ENCODE measurements around the gene TBATA.

GRCh38 chr10:70744617-70745143, 40.5 kb downstream of the TBATA start:
- TF ChIP-seq CTCF (IDR thresholded peaks at IDR 0.05; ENCODE audit: low read depth, low read length, missing input control) (no peak), REST (IDR thresholded peaks at IDR 0.05) (no peak), RAD21 (IDR thresholded peaks at IDR 0.05) (no peak), MAX (IDR thresholded peaks at IDR 0.05) (no peak), SP1 (IDR thresholded peaks at IDR 0.05) (no peak), YY1 (IDR thresholded peaks at IDR 0.05) (no peak), JUND (IDR thresholded peaks at IDR 0.05) (no peak)
- TF ChIP-seq, protein P1, sequence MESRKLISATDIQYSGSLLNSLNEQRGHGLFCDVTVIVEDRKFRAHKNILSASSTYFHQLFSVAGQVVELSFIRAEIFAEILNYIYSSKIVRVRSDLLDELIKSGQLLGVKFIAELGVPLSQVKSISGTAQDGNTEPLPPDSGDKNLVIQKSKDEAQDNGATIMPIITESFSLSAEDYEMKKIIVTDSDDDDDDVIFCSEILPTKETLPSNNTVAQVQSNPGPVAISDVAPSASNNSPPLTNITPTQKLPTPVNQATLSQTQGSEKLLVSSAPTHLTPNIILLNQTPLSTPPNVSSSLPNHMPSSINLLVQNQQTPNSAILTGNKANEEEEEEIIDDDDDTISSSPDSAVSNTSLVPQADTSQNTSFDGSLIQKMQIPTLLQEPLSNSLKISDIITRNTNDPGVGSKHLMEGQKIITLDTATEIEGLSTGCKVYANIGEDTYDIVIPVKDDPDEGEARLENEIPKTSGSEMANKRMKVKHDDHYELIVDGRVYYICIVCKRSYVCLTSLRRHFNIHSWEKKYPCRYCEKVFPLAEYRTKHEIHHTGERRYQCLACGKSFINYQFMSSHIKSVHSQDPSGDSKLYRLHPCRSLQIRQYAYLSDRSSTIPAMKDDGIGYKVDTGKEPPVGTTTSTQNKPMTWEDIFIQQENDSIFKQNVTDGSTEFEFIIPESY (IDR thresholded peaks at IDR 0.05) = no peak

Data from liver (tissue), 3 donors.